GM12878 (cell line): ENCODE data around the gene PAX2. TPM values are rescaled to one million over a fixed set of nuclear protein-coding genes. Genes with fewer than 3 reads are reported as not detected.

Experiments
- ATAC-seq: fragments of 200-7000 bp; cut with Tn5 transposase; 3 replicates; pipeline ENCODE4 v1.9.1; 2020; ENCODE audit warnings: mild to moderate bottlenecking, moderate library complexity
- BruUV-seq: library from RNA; stranded (reverse); fragments of 400-500 nt; replicated peaks from 2 replicates; lab custom pipeline; 2021; lab: Mats Ljungman, UMichigan
- CTCF ChIA-PET: fragments of 300-600 bp; sonication (Branson Sonifier 250); formaldehyde crosslinking; extraction: SDS; loops from one replicate; lab custom pipeline; 2021; ENCODE audit warnings: inconsistent platforms; lab: Yijun Ruan, JAX
- POLR2A ChIA-PET: fragments of 350-600 bp; formaldehyde crosslinking; extraction: SDS; loops from one replicate; lab custom pipeline; 2021; ENCODE audit warnings: inconsistent platforms; lab: Charles Lee
- RAD21 ChIA-PET: fragments of 300-600 bp; sonication (Branson Sonifier 250); formaldehyde crosslinking; loops from one replicate; lab custom pipeline; 2023; ENCODE audit warnings: antibody characterized with exemption; ENCODE audit not compliant: unreplicated experiment; lab: Charles Lee
- SMC1A ChIA-PET: fragments of 300-600 bp; sonication (Branson Sonifier 250); formaldehyde crosslinking; loops from one replicate; lab custom pipeline; 2023; ENCODE audit not compliant: unreplicated experiment, uncharacterized antibody; lab: Charles Lee
- DNase-seq: peaks from one replicate; pipeline ENCODE4 v3.0.0-alpha.2; 2011; ENCODE audit warnings: low read depth, low spot score
- FAIRE-seq: peaks from 3 replicates; lab custom pipeline; 2011; peaks lifted over from hg19 to GRCh38; lab: Jason Lieb, UNC
- H2AFZ ChIP-seq: 2 replicates; pipeline ENCODE4 v1.6.0; 2011; ENCODE audit warnings: low read depth, low read length, control low read depth; ENCODE audit not compliant: control insufficient read depth
- H3K27ac ChIP-seq: 2 replicates; pipeline ENCODE4 v1.5.1; 2011; ENCODE audit warnings: control low read depth; ENCODE audit not compliant: control insufficient read depth, insufficient read depth
- H3K27me3 ChIP-seq, 2 experiments: replicated peaks in 1 of 2; 2 replicates each; pipeline versions ENCODE4 v1.6.0 to v1.6.1; 2011; ENCODE audit warnings: low read length in 1 of 2; ENCODE audit not compliant: control insufficient read depth in 2 of 2, insufficient read depth in 2 of 2
- H3K36me3 ChIP-seq, 2 experiments: 2 replicates each; pipeline ENCODE4 v1.5.1; 2011; ENCODE audit warnings: low read length in 1 of 2; ENCODE audit not compliant: control insufficient read depth in 2 of 2, insufficient read depth in 2 of 2
- H3K4me1 ChIP-seq: 2 replicates; pipeline ENCODE4 v1.6.1; 2011; ENCODE audit warnings: mild to moderate bottlenecking, low read length, moderate library complexity, mixed read lengths; ENCODE audit not compliant: control insufficient read depth, insufficient read depth
- H3K4me2 ChIP-seq: 2 replicates; pipeline ENCODE4 v1.6.0; 2011; ENCODE audit warnings: control low read depth; ENCODE audit not compliant: control insufficient read depth, insufficient read depth
- H3K4me3 ChIP-seq: fragments of 200-600 bp; sonication (generic); 2 replicates; pipeline ENCODE4 v1.5.1; 2016
- H3K79me2 ChIP-seq: 2 replicates; pipeline ENCODE4 v1.6.0; 2011; ENCODE audit warnings: low read length; ENCODE audit not compliant: control insufficient read depth, insufficient read depth
- H3K9ac ChIP-seq: 2 replicates; pipeline ENCODE4 v1.8.0; 2011; ENCODE audit warnings: low read length, control low read depth, mixed read lengths; ENCODE audit not compliant: control insufficient read depth, insufficient read depth
- H3K9me3 ChIP-seq: replicated peaks from 3 replicates; pipeline ENCODE4 v1.5.1; 2011; ENCODE audit warnings: mild to moderate bottlenecking, low read length; ENCODE audit not compliant: control insufficient read depth, insufficient read depth
- H4K20me1 ChIP-seq: 2 replicates; pipeline ENCODE4 v1.6.0; 2011; ENCODE audit not compliant: control insufficient read depth, insufficient read depth
- BACH1 ChIP-seq: fragments of 450-650 bp; IDR thresholded peaks from 2 replicates; pipeline ENCODE4 v1.6.1; 2017; ENCODE audit warnings: mild to moderate bottlenecking, borderline replicate concordance
- BCL11A ChIP-seq: IDR thresholded peaks from 2 replicates; pipeline ENCODE4 v1.6.1; 2011; ENCODE audit warnings: low read depth, low read length
- CEBPZ ChIP-seq: fragments of 150-350 bp; IDR thresholded peaks from 2 replicates; pipeline ENCODE4 v1.6.1; 2016; ENCODE audit warnings: low read depth, low read length
- CTCF ChIP-seq, 3 experiments: IDR thresholded peaks in 2 of 3; conservative IDR thresholded peaks in 1 of 3; 2 replicates each; pipeline ENCODE4 v1.5.1; 2011; ENCODE audit warnings: low read depth in 3 of 3, low read length in 3 of 3, mild to moderate bottlenecking in 3 of 3, control low read depth in 2 of 3, moderate library complexity in 2 of 3, inconsistent platforms in 1 of 3, mixed read lengths in 1 of 3; ENCODE audit not compliant: control insufficient read depth in 2 of 3, insufficient read depth in 1 of 3; ENCODE audit errors: extremely low read depth in 1 of 3
- EZH2 ChIP-seq: IDR thresholded peaks from 2 replicates; pipeline ENCODE4 v1.6.1; 2012; ENCODE audit warnings: low read depth, mild to moderate bottlenecking, control low read depth, inconsistent platforms, low read length, borderline replicate concordance; ENCODE audit not compliant: control insufficient read depth
- JUND ChIP-seq: IDR thresholded peaks from 2 replicates; pipeline ENCODE4 v1.6.1; 2012; ENCODE audit warnings: low read depth, mild to moderate bottlenecking, low read length, improper control_type of control experiment, moderate library complexity
- MAX ChIP-seq: IDR thresholded peaks from 2 replicates; pipeline ENCODE4 v1.6.1; 2012; ENCODE audit warnings: low read depth, low read length, improper control_type of control experiment
- MXI1 ChIP-seq: fragments of 150-350 bp; IDR thresholded peaks from 2 replicates; pipeline ENCODE4 v1.6.1; 2011; ENCODE audit warnings: low read depth, mild to moderate bottlenecking, inconsistent platforms, low read length, improper control_type of control experiment
- RAD21 ChIP-seq: IDR thresholded peaks from 2 replicates; pipeline ENCODE4 v1.6.1; 2011; ENCODE audit warnings: mild to moderate bottlenecking, low read depth, low read length, moderate library complexity; ENCODE audit not compliant: insufficient read depth
- RELB ChIP-seq: fragments of 450-650 bp; IDR thresholded peaks from 2 replicates; pipeline ENCODE4 v1.6.1; 2017; ENCODE audit warnings: low read depth, mild to moderate bottlenecking, moderate library complexity
- SPI1 ChIP-seq: IDR thresholded peaks from 2 replicates; pipeline ENCODE4 v1.6.1; 2011; ENCODE audit warnings: low read depth, mild to moderate bottlenecking, low read length, moderate library complexity, borderline replicate concordance; ENCODE audit not compliant: insufficient read depth
- USF2 ChIP-seq: IDR thresholded peaks from 2 replicates; pipeline ENCODE4 v1.6.1; 2011; ENCODE audit warnings: low read depth, low read length, improper control_type of control experiment, borderline replicate concordance
- ZNF24 ChIP-seq: fragments of 450-650 bp; IDR thresholded peaks from 2 replicates; pipeline ENCODE4 v1.6.1; 2017; ENCODE audit warnings: antibody characterized with exemption, mild to moderate bottlenecking
- WGBS: methylation state at CpG from one replicate; pipeline ENCODE4 v1.1.6; 2016; ENCODE audit warnings: low lambda C conversion rate; ENCODE audit not compliant: insufficient replicate concordance, insufficient coverage; ENCODE audit errors: missing lambda C conversion rate; 5-methylcytosine and 5-hydroxymethylcytosine counted together
- in situ Hi-C: fragments of 300-500 bp; cut with MboI; formaldehyde crosslinking; loops from 9 replicates; pipeline ENCODE4 v1.14.3; 2018; ENCODE audit warnings: mixed read lengths
- intact Hi-C: fragments of 100-400 bp; cut with micrococcal nuclease; formaldehyde crosslinking; loops from one replicate; pipeline ENCODE4 v1.14.2; 2022; ENCODE audit not compliant: unreplicated experiment
- polyA plus RNA-seq, 11 experiments: library from polyadenylated mRNA; depleted of rRNA in 4 of 11; unstranded in 6 of 11; stranded (reverse) in 5 of 11; fragments of >200 nt; fragmentation: Nextera tagmentation in 4 of 11; fragmentation: Illumina TruSeq in 1 of 11; extraction: Ambion mirVana in 4 of 11; extraction: Trizol in 1 of 11; gene quantifications; 1 replicate in 1 of 11; 2 replicates in 10 of 11; pipeline versions ENCODE4 v1.2.1 to v1.2.3, GENCODE V29; 2011 to 2016; ENCODE audit warnings: inconsistent platforms in 2 of 11, missing spikeins in 2 of 11, low read depth in 1 of 11
- total RNA-seq, 4 experiments: library from RNA; depleted of rRNA in 3 of 4; stranded (reverse); fragments of >200 nt in 3 of 4; fragmentation: Illumina TruSeq in 1 of 4; extraction: Trizol in 1 of 4; gene quantifications; 2 replicates each; pipeline versions ENCODE4 v1.2.1 to v1.2.3, GENCODE V29; 2013 to 2021

The PAX2 gene
- total and polyA plus RNA-seq, 10 of the 15 experiments (the other 5 are each of a cell fraction or from before 2014, with no cell fraction given), result not detected

- intact Hi-C loops, result no loop called here
- in situ Hi-C loops, result no loop called here
- WGBS, result under 1% methylated on average over 39 of the region's 44 CpGs
- BruUV-seq, result no TSS peak
- ATAC-seq (peak; percentile 73), DNase-seq (no peak), FAIRE-seq (no peak)
- ChIA-PET SMC1A (no interaction called here), CTCF (interaction anchor here (0.6 to 2.4 kb wide), 5 partner anchors 15 to 208 kb away, joined by 3 to 6 read pairs (median 3); no protein-coding TSS in a partner anchor), POLR2A (no interaction called here), RAD21 (interaction anchor here (0.9 kb wide), 1 partner anchor 14 kb away, joined by 4 read pairs; no protein-coding TSS in a partner anchor)
- H3K4me3 ChIP-seq, result no peak overlapping the region
- no peaks in the 10 kb centered on the region for H4K20me1 ChIP-seq
- H3K79me2 ChIP-seq, result no peaks in the 10 kb centered on the region
- no peak overlapping the region for H3K9ac ChIP-seq
- no peak overlapping the region for H3K27ac ChIP-seq
- no peaks in the 10 kb centered on the region for H3K9me3 ChIP-seq
- peaks cover 11% of the 10 kb centered on the region for H3K4me1 ChIP-seq
- H2AFZ ChIP-seq, result no peak overlapping the region
- 0 out of 2 replicates have a peak overlapping the region, but pooled peaks have one; percentile 17 for H3K4me2 ChIP-seq
- H3K36me3 ChIP-seq, result no peaks in the 10 kb centered on the region
- peaks cover 15 to 16% of the 10 kb centered on the region in 2 experiments for H3K27me3 ChIP-seq
- TF ChIP-seq CTCF (IDR thresholded peaks at IDR 0.05 in 2 of 3, conservative IDR thresholded peaks at IDR 0.05 in 1 of 3; ENCODE audit: control insufficient read depth in 2 of 3, extremely low read depth in 1 of 3, insufficient read depth in 1 of 3, low read depth in 3 of 3, low read length in 3 of 3) (peak in 2 of 3 experiments; percentile 34 to 52; a peak in 4 of 6 replicates), MXI1 (no peak), USF2 (no peak), CEBPZ (no peak), SPI1 (no peak), RAD21 (no peak), EZH2 (0 out of 2 replicates have a peak, but pooled peaks have one; percentile 16), ZNF24 (no peak), RELB (no peak), JUND (no peak), BCL11A (no peak), BACH1 (no peak), MAX (no peak)
Observed at GRCh38 chr10:100728928-100729861, 16.2 kb upstream of the PAX2 start.
